Stimulated activated CD4-positive, alpha-beta T cell treated with anti-CD3 and anti-CD28 coated beads, Interleukin-12 subunit alpha, Interleukin-12 subunit beta, amount 100 ng/mL, for 24 hours (primary cell): ENCODE data around the gene CD7.

Experiments
- DNase-seq, 2 experiments: peaks; one replicate each; pipeline ENCODE4 v3.0.0-alpha.2; 2020; ENCODE audit warnings: low read depth in 2 of 2

Gene CD7

DNA sequence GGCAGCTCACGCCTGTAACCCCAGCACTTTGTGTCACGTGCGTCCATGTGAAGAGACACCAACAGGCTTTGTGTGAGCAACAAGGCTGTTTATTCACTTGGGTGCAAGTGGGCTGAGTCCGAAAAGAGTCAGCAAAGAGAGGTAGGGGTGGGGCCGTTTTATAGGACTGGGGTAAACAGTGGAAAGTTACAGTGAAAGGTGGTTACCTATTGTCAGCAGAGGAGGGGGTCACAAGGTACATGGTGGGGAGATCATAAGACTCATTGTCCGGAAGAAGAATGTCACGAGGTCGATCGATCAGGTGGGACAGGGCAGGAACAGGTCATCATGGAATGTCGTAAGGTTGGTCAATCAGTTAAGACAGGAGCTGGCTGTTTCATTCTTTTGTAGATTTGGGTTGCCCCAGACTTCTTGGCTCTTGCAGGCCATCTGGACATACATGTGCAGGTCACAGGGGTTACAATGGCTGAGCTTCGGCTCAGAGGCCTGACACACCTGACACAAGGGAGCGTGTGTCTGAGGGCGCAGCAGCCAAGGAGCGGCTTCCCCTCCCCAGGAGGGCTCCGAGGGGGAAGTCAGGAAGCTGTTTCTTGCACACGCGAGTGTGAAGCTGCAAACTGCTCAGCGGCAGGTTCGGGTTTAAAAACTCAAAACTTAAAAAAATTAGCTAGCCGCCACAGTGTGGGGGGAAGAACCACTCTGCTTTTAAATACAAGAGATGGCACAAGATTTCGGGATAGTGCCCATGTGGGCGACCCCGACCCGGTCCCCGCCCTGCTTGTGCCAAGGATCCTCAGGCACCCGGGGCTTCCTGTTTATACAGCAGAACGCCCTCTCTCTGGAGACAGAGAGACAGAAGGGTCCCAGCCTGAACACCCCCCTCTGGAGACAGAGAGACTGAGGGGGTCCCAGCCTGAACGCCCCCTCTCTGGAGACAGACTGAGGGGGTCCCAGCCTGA is 29.2 kb upstream of the CD7 start:
- no peak for DNase-seq

DNA sequence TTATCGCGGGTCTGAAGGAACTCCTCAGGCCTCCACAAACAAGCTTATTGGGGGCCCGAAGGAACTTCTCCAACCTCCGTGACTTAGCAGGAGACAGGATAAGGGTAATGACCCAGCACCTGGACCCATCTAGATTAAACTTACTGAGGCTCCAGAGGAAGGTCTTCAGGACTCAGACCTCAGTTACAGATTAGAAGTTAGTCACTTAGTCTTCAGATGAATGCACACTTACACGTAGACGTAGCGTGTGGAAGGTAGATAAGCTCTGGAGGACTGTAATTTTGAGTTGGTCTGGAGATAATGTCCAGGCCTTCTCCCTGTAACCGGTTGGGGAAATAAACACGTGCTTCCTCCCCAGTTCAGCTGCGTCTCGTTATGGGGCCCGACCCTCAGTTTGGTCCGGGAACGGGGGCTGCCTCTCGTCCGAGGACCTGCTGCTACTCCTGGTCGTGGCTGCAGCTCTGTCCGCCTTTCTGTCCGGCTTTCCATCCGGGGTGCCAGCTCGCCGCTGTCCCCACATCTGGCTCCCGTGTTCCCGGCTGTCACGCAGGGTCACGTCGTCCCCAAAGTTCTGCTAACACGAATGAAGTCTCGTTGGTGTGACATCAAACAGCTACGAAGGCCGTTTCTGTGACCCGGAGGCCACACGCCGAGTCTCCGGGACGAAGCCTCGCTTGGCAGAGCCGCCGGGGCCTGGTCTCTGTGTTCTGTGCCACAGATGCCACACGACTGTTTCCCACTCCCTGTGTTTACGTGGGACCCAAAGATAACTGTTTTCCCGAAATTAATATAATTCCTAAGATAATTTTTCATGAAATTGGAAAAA is 28.0 kb upstream of the CD7 start:
- no peak for DNase-seq

DNA sequence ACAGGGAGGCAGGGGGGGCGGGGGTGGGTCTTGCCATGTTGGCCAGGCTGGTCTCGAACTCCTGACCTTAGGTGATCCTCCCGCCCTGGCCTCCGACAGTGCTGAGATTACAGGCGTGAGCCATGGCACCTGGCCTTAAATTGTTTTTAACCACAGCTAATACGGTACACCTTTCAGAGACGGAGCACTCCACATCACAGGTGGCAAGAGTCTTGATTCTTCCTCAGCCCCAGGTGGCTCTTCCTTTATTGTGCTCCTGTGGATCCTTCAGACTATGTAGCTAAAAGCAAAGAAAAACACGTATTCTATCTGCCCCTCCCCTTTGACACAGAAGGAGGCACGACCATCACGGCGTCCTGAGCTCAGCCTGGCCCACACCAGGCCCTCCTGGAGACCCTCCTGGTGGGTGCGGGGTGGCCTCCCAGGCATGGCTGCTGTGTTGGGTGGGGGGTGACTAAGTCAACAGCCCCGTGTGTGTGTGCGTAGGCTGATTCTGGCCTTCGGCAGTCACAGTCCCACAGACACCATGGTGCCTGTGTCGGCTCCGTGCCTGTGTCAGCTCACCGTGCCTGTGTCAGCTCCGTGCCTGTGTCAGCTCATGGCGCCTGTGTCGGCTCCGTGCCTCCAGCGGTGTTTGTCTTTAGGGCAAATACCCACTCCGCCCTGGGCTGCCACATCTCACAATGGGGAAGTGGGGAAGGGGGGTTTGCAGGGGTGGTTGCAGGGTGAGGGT is 26.9 kb upstream of the CD7 start:
- DNase-seq: no peak

GRCh38 chr17:82343560-82343959 is 26.2 kb upstream of the CD7 start:
- DNase-seq: no peak

DNA sequence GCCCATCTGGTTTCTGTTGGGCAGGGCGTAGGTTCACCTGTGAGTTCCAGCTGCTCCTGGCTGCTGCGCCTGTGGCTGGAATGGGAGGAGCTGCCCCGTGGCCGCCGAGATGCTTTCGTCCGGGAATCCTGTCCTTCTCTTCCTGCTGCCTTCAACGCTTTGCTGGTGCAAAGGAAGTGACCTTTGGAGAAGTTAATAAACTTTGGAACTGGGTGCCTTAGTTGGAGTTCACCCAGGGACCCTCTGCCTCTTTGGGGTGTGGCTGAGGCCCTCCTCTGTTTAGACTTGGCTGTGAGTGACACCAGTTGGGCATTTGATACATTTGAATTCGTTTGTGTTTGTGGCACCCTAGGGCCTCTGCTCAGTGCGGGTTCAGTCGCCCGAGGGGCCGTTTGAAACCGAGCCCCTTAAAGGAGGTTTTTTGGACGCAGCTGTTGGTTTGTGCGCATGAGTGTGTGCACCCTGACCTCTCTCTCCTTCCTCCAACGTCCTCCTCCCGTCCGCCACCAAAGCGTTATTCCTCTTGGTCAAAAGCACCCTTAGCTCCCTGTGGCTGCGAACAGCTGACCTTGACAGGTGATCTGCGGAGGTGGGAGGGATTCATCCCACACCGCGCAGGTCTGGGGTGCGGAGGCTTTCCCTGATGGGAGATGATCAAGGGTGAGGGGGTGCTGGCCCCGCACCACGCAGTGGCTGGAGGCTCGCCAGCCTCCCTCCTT is 25.1 kb upstream of the CD7 start:
- no peak for DNase-seq

GRCh38 chr17:82339634-82340580 is 22.5 kb upstream of the CD7 start:
- DNase-seq: no peak

GRCh38 chr17:82338858-82339633 is 21.6 kb upstream of the CD7 start:
- no peak for DNase-seq

GRCh38 chr17:82334622-82335394 is 17.4 kb upstream of the CD7 start:
- no peak for DNase-seq

DNA sequence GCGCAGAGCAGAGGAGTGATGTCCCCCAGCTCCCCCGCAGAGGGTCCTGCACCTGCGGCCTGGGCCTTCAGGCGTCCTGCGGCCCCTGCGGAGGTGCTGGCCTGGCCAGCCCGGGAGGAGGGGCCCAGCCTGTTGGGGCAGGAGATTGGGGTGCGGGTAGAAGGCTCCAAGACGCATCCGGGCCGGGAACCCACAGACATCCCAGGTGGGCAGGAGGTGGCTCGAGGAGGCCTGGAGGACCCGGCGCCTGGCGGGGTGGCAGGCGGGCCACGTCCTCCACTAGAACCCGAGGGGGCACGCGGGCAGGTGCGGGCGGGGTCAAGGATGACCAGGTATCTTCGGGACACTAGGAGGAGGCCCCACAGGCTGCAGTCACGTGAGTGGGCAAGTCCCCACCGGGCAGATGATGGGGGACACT is 16.8 kb upstream of the CD7 start:
- DNase-seq: no peak

DNA sequence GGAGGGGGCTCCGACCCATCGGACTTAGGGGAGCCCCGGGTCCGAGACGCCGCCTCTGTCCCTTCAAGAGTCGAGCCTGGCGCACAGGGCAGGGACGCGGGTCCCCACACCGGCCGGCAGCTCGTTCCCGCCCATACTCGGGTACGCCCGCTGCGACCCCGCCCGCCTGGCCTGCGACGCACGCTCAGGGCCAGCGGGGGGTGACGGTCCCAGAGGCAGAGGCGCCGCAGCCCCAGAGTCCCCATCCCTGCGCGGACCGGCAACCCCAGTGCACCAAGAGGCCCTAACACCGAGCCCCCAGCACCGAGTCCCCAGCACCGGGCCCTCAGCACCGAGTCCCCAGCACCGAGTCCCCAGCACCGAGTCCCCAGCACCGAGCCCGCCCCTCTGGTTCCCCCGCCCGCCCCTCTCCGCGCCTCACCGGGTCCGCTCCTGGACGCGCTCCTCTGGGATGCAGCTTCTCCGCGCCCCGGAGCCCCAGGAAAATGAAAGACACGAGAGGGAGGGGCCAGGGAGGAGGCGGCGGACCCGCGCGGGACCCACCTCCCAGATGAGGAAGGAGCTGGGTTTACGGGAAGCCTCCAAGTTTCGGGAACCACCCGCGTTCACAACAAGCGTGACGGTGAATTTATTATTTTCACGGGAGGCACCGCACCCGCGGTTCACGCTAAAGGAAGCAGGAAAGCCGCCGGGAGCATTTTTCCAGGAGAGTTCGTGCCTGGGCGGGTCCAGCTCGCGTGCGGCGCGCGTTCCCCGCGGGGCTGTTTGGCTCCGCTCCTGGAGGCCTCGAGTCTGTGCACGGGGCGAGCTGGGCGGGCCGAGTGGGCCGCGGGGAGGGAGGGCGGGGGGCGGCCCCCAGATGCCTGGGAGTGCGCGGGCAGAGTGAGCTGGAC is 16.1 kb upstream of the CD7 start, which contains the start of gene SECTM1:
TSS of gene SECTM1 (minus strand) at position 488 of the 893 bp plus-strand sequence. CDS start 6,526 bp downstream, outside the sequence.
- no peak for DNase-seq

DNA sequence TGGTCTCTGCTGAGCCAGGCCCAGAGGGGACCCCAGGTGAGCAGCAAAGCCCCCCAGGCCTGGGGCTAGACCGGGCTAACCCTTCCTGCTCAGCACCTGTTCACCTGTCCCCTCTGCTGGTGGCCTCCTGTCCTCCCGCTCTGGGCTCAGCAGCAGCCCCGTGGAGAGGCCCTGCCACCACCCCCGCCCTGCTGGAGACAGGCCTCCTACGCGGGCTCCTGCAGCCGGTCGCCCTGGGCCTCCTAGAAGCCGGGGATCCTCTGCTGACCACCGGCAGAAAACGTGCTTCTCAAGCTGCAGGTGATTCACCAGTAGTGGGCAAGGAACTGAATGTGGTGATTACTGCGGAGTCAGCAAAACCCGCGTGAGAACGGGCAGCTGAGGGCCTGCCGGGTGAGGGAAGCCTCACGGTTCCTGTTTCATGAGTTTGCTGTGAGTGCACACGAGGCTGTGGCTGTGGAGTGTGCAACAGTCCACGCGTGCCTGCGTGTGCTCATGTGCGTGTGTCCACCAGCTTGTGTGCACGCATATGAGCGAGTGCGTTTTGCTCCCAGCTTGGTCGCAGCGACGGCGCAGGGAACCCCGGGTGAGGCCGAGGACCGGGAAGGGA is 15.4 kb upstream of the CD7 start:
- no peak for DNase-seq

DNA sequence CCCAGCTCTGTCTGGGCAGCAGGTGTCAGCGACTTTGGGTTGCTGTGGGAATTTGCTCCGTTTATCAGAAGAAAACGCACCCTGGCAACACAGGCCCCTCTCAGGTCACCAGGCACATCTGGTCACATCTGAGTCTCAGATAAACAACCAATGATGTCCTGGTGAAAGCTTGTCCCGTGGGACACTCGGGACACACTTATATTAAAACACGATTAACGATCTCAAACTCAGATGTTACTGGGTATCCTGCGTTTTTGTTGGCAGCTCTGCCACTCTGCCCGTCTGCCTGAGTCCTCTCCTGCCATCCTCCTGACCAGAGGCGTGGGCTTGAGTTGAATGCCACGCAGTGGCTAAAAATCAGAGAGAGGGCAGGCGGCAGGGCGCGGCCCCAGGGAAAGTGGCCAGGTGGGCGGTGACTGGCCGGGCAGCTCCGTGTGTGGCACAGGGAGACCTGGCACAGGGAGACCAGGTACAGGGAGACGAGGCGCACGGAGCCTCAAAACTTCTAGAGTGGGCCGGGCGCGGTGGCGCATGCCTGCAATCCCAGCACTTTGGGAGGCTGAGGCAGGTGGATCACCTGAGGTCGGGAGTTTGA is 14.0 kb upstream of the CD7 start:
- DNase-seq: no peak

DNA sequence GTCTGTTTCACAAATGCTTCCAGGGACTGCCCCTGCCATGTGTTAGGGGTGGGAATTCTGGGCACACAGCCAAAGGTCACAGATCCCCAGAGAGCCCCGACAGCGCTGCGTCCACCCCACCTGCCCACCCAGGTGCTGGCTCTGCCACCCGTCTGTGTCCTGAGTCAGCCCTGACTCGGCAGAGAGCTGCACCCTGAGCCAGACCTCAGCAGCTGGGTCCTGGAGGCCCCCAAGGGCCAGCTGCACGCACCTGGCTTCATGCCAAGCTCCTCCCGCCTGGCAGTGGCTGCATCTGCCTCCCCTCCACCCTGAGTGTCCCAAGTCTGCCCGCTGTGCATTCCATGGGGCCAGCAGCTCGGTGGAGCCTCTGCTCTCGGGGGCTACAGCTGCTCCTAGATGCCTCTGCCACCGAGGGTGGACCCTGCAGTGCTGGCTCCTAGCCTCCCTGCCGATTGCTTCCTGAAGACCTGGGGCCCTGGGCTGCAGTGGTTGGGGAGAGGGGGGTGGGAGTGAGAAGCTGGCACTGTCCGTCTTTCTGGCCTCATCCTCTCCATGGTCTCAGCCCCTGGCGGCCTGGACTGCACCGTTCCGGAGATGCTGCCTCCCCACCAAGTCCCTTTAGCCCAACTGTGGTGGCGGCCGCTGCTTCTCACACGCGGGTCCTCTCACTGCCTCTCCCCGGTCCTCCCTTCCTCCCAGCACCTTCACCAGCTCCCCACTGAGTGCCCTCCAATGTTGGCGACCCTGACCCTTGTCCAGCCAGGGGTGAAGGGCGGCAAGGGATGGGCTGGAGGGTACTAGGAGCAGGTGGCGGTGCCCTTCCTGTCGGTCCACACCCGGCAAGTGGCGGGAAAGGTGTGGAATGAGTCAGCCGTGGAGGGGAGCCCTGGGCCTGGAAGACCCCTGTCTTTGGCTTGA is 13.2 kb upstream of the CD7 start:
- DNase-seq: no peak

- DNase-seq: no peak
These were observed 12.4 kb upstream of the CD7 start for GRCh38 chr17:82329683-82330321.

DNA sequence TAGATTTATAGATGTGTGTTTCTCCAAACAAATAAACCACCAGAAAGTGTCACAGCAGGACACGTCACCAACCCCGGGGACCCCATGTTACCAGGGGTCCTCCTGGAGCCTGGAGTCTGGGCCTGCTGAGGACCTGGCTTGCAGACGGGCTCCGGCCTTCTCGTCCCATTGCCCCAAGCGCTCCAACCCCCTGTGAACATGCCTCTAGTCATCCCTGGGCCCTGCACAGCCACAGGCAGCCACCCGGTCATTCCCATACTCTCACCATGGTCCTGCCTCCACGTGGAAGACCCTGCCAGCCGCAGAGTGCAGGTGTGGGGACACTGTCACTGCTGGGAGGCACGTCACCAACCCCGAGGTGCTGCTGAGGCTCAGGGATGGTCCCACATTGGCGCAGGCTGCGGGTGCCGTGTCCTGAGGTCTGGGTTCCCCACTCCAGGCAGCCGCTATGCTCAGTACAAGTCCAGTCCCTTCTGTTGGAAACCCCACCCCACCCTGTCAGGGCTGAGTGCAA is 11.6 kb upstream of the CD7 start:
- DNase-seq: no peak
